K562 (cell line): ENCODE data around the gene DAPK2. TPM values are rescaled to one million over a fixed set of nuclear protein-coding genes. Genes with fewer than 3 reads are reported as not detected.
A peak's percentile ranks its signal among the peaks of the same experiment; 100 is the strongest.

Experiments used
- BRF1 ChIP-seq: IDR thresholded peaks from 3 replicates; pipeline ENCODE4 v1.6.1; 2011; ENCODE audit warnings: borderline replicate concordance, mild to moderate bottlenecking; ENCODE audit not compliant: insufficient read length; ENCODE audit errors: extremely low read depth
- DPF2 ChIP-seq: fragments of 450-650 bp; IDR thresholded peaks from 2 replicates; pipeline ENCODE4 v1.6.1; 2016
- MAFK ChIP-seq: IDR thresholded peaks from 2 replicates; pipeline ENCODE4 v1.6.1; 2011; ENCODE audit warnings: low read length, improper control_type of control experiment
- MAZ ChIP-seq, 2 experiments: fragments of 450-650 bp in 1 of 2; sonication (generic) in 1 of 2; formaldehyde crosslinking; IDR thresholded peaks in 1 of 2; conservative IDR thresholded peaks in 1 of 2; 2 replicates each; pipeline versions ENCODE4 v1.4.0 to v1.5.0; 2020; ENCODE audit warnings: mild to moderate bottlenecking in 1 of 2, missing genetic modification reagents in 1 of 2
- MGA ChIP-seq: fragments of 450-650 bp; IDR thresholded peaks from 2 replicates; pipeline ENCODE4 v1.6.1; 2016; ENCODE audit warnings: mild to moderate bottlenecking, moderate library complexity
- NCOR1 ChIP-seq: fragments of 450-650 bp; IDR thresholded peaks from 2 replicates; pipeline ENCODE4 v1.6.1; 2016; ENCODE audit warnings: mild to moderate bottlenecking, moderate library complexity
- RB1 ChIP-seq: fragments of 450-650 bp; IDR thresholded peaks from 2 replicates; pipeline ENCODE4 v1.6.1; 2017; ENCODE audit warnings: low read depth, mild to moderate bottlenecking
- ZNF318 ChIP-seq, 2 experiments: fragments of 450-650 bp; IDR thresholded peaks; 2 replicates each; pipeline ENCODE4 v1.6.1; 2016; ENCODE audit warnings: mild to moderate bottlenecking in 2 of 2, borderline replicate concordance in 1 of 2, low read depth in 1 of 2, moderate library complexity in 1 of 2
- polyA plus RNA-seq, 8 experiments: library from polyadenylated mRNA; depleted of rRNA in 4 of 8; stranded (reverse) in 5 of 8; unstranded in 3 of 8; fragments of >200 nt; fragmentation: Nextera tagmentation in 2 of 8; fragmentation: Illumina TruSeq in 1 of 8; extraction: Ambion mirVana in 2 of 8; extraction: Trizol in 1 of 8; gene quantifications; 2 replicates each; pipeline versions ENCODE4 v1.2.1 to v1.2.3, GENCODE V29; 2011 to 2014; ENCODE audit warnings: inconsistent platforms in 1 of 8, missing spikeins in 1 of 8
- total RNA-seq, 7 experiments: library from RNA; depleted of rRNA in 6 of 7; stranded (reverse); fragments of >200 nt in 6 of 7; fragmentation: Illumina TruSeq in 2 of 7; extraction: Trizol in 2 of 7; gene quantifications; 2 replicates each; pipeline versions ENCODE4 v1.2.1 to v1.2.3, GENCODE V29; 2011 to 2021; ENCODE audit warnings: low replicate concordance in 1 of 7

The DAPK2 gene
- total and polyA plus RNA-seq, 9 of the 15 experiments (the other 6 are each of a cell fraction or from before 2014, with no cell fraction given): 0.14 to 5.2 (median 2.2) TPM

- TF ChIP-seq MGA (peak; percentile 46), MAZ (CRISPR knock-in tag; conservative IDR thresholded peaks at IDR 0.05 in 1 of 2, IDR thresholded peaks at IDR 0.05 in 1 of 2) (peak; percentile 44 to 76; a peak in 2 of 4 replicates), MAFK (no peak), ZNF318 (IDR thresholded peaks at IDR 0.05; ENCODE audit: borderline replicate concordance in 1 of 2, low read depth in 1 of 2) (0 out of 4 replicates have a peak, but pooled peaks of 1 of the 2 experiments have one; percentile 17), DPF2 (peak; percentile 87), RB1 (0 out of 2 replicates have a peak, but pooled peaks have one; percentile 26), NCOR1 (peak; percentile 81), BRF1 (no peak)
Observed at GRCh38 chr15:63918901-63919348, 127.4 kb downstream of the DAPK2 start (continued).
